IMR-90 (cell line): ENCODE results near the gene CPNE6. TPM values are rescaled to one million over a fixed set of nuclear protein-coding genes. Genes with fewer than 3 reads are reported as not detected.

Experiments
- ATAC-seq: fragments of 200-7000 bp; cut with Tn5 transposase; 2 replicates; pipeline ENCODE4 v1.9.1; 2020; ENCODE audit warnings: low read depth, mild to moderate bottlenecking, moderate library complexity
- BruUV-seq: library from RNA; stranded (reverse); fragments of 400-500 nt; replicated peaks from 2 replicates; lab custom pipeline; 2021; lab: Mats Ljungman, UMichigan
- CTCF ChIA-PET: fragments of 300-600 bp; formaldehyde crosslinking; extraction: SDS; loops from one replicate; lab custom pipeline; 2021; ENCODE audit warnings: antibody characterized with exemption; lab: Yijun Ruan, JAX
- POLR2A ChIA-PET: fragments of 300-600 bp; sonication (Branson Sonifier 250); formaldehyde crosslinking; loops from one replicate; lab custom pipeline; 2022; ENCODE audit warnings: antibody characterized with exemption; ENCODE audit not compliant: unreplicated experiment; lab: Charles Lee
- DNase-seq: peaks from one replicate; pipeline ENCODE4 v3.0.0; 2013
- H2AFZ ChIP-seq: replicated peaks from 2 replicates; pipeline ENCODE3; 2013; ENCODE audit warnings: low read length, mild to moderate bottlenecking; ENCODE audit not compliant: poor library complexity
- H2AK5ac ChIP-seq: 2 replicates; pipeline ENCODE4 v1.6.1; 2013; ENCODE audit warnings: low read depth, low read length, inconsistent platforms
- H2AK9ac ChIP-seq: replicated peaks from 2 replicates; pipeline ENCODE3; 2013; ENCODE audit warnings: mild to moderate bottlenecking, low read depth, low read length, moderate library complexity; ENCODE audit not compliant: poor library complexity
- H2BK120ac ChIP-seq: 2 replicates; pipeline ENCODE4 v1.6.1; 2013; ENCODE audit warnings: low read depth, low read length, inconsistent platforms
- H2BK15ac ChIP-seq: 3 replicates; pipeline ENCODE4 v1.6.1; 2013; ENCODE audit warnings: low read depth, low read length, inconsistent platforms
- H2BK20ac ChIP-seq: 2 replicates; pipeline ENCODE4 v1.6.1; 2013; ENCODE audit warnings: low read depth, mild to moderate bottlenecking, inconsistent platforms, low read length, moderate library complexity
- H2BK5ac ChIP-seq: 2 replicates; pipeline ENCODE4 v1.6.1; 2013; ENCODE audit warnings: mild to moderate bottlenecking, low read depth, low read length, inconsistent platforms; ENCODE audit not compliant: poor library complexity, severe bottlenecking
- H3K14ac ChIP-seq: replicated peaks from 2 replicates; pipeline ENCODE4 v1.6.1; 2013; ENCODE audit warnings: low read depth, low read length, inconsistent platforms
- H3K18ac ChIP-seq: 2 replicates; pipeline ENCODE4 v1.6.1; 2013; ENCODE audit warnings: low read depth, low read length, control low read depth
- H3K23ac ChIP-seq: 2 replicates; pipeline ENCODE4 v1.6.1; 2013; ENCODE audit warnings: low read depth, low read length, inconsistent platforms
- H3K27ac ChIP-seq: 2 replicates; pipeline ENCODE4 v1.5.1; 2013; ENCODE audit warnings: mild to moderate bottlenecking, control low read depth, low read length; ENCODE audit not compliant: insufficient read depth
- H3K27me3 ChIP-seq: 2 replicates; pipeline ENCODE4 v1.6.1; 2013; ENCODE audit warnings: low read length; ENCODE audit not compliant: control insufficient read depth, insufficient read depth
- H3K36me3 ChIP-seq: 2 replicates; pipeline ENCODE4 v1.6.1; 2013; ENCODE audit warnings: low read length, mixed read lengths; ENCODE audit not compliant: control insufficient read depth, insufficient read depth
- H3K4ac ChIP-seq: 2 replicates; pipeline ENCODE4 v1.6.1; 2013; ENCODE audit warnings: low read depth, low read length, inconsistent platforms
- H3K4me1 ChIP-seq: 2 replicates; pipeline ENCODE4 v1.6.1; 2013; ENCODE audit warnings: low read length, mixed read lengths; ENCODE audit not compliant: control insufficient read depth, insufficient read depth
- H3K4me2 ChIP-seq: 2 replicates; pipeline ENCODE4 v1.6.1; 2013; ENCODE audit warnings: low read depth, mild to moderate bottlenecking, control low read depth, low read length, moderate library complexity
- H3K4me3 ChIP-seq: 2 replicates; pipeline ENCODE4 v1.5.1; 2013; ENCODE audit warnings: low read depth, mild to moderate bottlenecking, control low read depth, low read length, moderate library complexity; ENCODE audit not compliant: insufficient read depth
- H3K56ac ChIP-seq: 2 replicates; pipeline ENCODE4 v1.6.1; 2013; ENCODE audit warnings: low read length, inconsistent platforms; ENCODE audit not compliant: insufficient read depth; ENCODE audit errors: extremely low read depth
- H3K79me1 ChIP-seq, 2 experiments: 2 replicates each; pipeline ENCODE4 v1.6.1; 2013; ENCODE audit warnings: low read length in 2 of 2, inconsistent platforms in 1 of 2, low read depth in 1 of 2
- H3K9ac ChIP-seq: 2 replicates; pipeline ENCODE4 v1.6.1; 2013; ENCODE audit warnings: low read depth, low read length, control low read depth
- H3K9me1 ChIP-seq: 2 replicates; pipeline ENCODE4 v1.6.1; 2013; ENCODE audit warnings: low read length, inconsistent platforms; ENCODE audit not compliant: insufficient read depth
- H3K9me3 ChIP-seq: 2 replicates; pipeline ENCODE4 v1.6.1; 2013; ENCODE audit warnings: low read length; ENCODE audit not compliant: control insufficient read depth, insufficient read depth
- H4K20me1 ChIP-seq: 2 replicates; pipeline ENCODE4 v1.6.1; 2013; ENCODE audit warnings: low read length, inconsistent platforms; ENCODE audit not compliant: insufficient read depth
- H4K5ac ChIP-seq: 2 replicates; pipeline ENCODE4 v1.6.1; 2013; ENCODE audit warnings: mild to moderate bottlenecking, low read depth, low read length, control low read depth
- H4K8ac ChIP-seq, 2 experiments: 2 replicates each; pipeline ENCODE4 v1.6.1; 2013; ENCODE audit warnings: low read depth in 2 of 2, low read length in 2 of 2, control low read depth in 1 of 2, inconsistent platforms in 1 of 2
- H4K91ac ChIP-seq: 2 replicates; pipeline ENCODE4 v1.6.1; 2013; ENCODE audit warnings: low read depth, low read length, inconsistent platforms; ENCODE audit not compliant: insufficient read depth
- BHLHE40 ChIP-seq: fragments of 150-350 bp; IDR thresholded peaks from 2 replicates; pipeline ENCODE4 v1.6.1; 2016; ENCODE audit warnings: mild to moderate bottlenecking, low read depth, low read length
- CEBPB ChIP-seq: IDR thresholded peaks from 2 replicates; pipeline ENCODE4 v1.6.1; 2012; ENCODE audit warnings: low read depth, low read length, improper control_type of control experiment
- CTCF ChIP-seq: conservative IDR thresholded peaks from 2 replicates; pipeline ENCODE4 v1.5.1; 2012; ENCODE audit warnings: mild to moderate bottlenecking, low read depth, low read length, improper control_type of control experiment
- ELK1 ChIP-seq: fragments of 150-350 bp; IDR thresholded peaks from 2 replicates; pipeline ENCODE4 v1.6.1; 2016; ENCODE audit warnings: low read depth, mild to moderate bottlenecking, low read length, moderate library complexity, borderline replicate concordance
- FOS ChIP-seq: fragments of 150-350 bp; IDR thresholded peaks from 2 replicates; pipeline ENCODE4 v1.6.1; 2016; ENCODE audit warnings: low read depth, low read length
- MAZ ChIP-seq: IDR thresholded peaks from 2 replicates; pipeline ENCODE4 v1.6.1; 2012; ENCODE audit warnings: low read depth, mild to moderate bottlenecking, low read length, improper control_type of control experiment, moderate library complexity, borderline replicate concordance
- MXI1 ChIP-seq: IDR thresholded peaks from 2 replicates; pipeline ENCODE4 v1.6.1; 2012; ENCODE audit warnings: low read depth, mild to moderate bottlenecking, low read length, moderate library complexity, borderline replicate concordance
- RAD21 ChIP-seq: IDR thresholded peaks from 2 replicates; pipeline ENCODE4 v1.6.1; 2012; ENCODE audit warnings: low read length, improper control_type of control experiment
- RCOR1 ChIP-seq: IDR thresholded peaks from 2 replicates; pipeline ENCODE4 v1.6.1; 2012; ENCODE audit warnings: mild to moderate bottlenecking, low read length, improper control_type of control experiment; ENCODE audit not compliant: insufficient replicate concordance
- RFX5 ChIP-seq: IDR thresholded peaks from 2 replicates; pipeline ENCODE4 v1.8.0; 2012; ENCODE audit warnings: low read depth, mild to moderate bottlenecking, low read length, moderate library complexity
- SMC3 ChIP-seq: fragments of 150-350 bp; IDR thresholded peaks from 2 replicates; pipeline ENCODE4 v1.6.1; 2016; ENCODE audit warnings: low read depth, mild to moderate bottlenecking, antibody characterized with exemption, low read length, moderate library complexity
- USF2 ChIP-seq: fragments of 150-350 bp; IDR thresholded peaks from 2 replicates; pipeline ENCODE4 v1.6.1; 2017; ENCODE audit warnings: mild to moderate bottlenecking, antibody characterized with exemption, low read length, low read depth
- WGBS, 2 experiments: methylation state at CpG; one replicate each; pipeline versions ENCODE4 v1.1.5 to v1.1.7; 2013; ENCODE audit warnings: missing lambda C conversion rate in 2 of 2; ENCODE audit not compliant: insufficient read length in 1 of 2; ENCODE audit errors: extremely low coverage in 2 of 2; 5-methylcytosine and 5-hydroxymethylcytosine counted together
- dilution Hi-C: fragments of 300-500 bp; cut with HindIII; formaldehyde crosslinking; loops from one replicate; pipeline ENCODE4 v1.14.3; 2018; ENCODE audit warnings: low sequenced_read_pairs; ENCODE audit not compliant: unreplicated experiment
- in situ Hi-C: fragments of 300-500 bp; cut with MboI; formaldehyde crosslinking; loops from 3 replicates; pipeline ENCODE4 v1.14.3; 2019; ENCODE audit warnings: low sequenced_read_pairs, inconsistent platforms, mixed read lengths
- intact Hi-C: fragments of 100-400 bp; cut with micrococcal nuclease; formaldehyde crosslinking; loops from 2 replicates; pipeline ENCODE4 v1.10.0; 2022
- polyA plus RNA-seq, 3 experiments: library from polyadenylated mRNA; depleted of rRNA; stranded (reverse); fragments of >200 nt; gene quantifications; 2 replicates each; pipeline ENCODE4 v1.2.3, GENCODE V29; 2012; ENCODE audit warnings: low replicate concordance in 1 of 3
- total RNA-seq: library from RNA; depleted of rRNA; stranded (reverse); fragments of >200 nt; gene quantifications from 2 replicates; pipeline ENCODE4 v1.2.3, GENCODE V29; 2012

The CPNE6 gene
- total and polyA plus RNA-seq, 2 of the 4 experiments (the other 2 are of a cell fraction): not detected

- peaks cover 3% of the 10 kb centered on the region; the same call in 1 of the 2 replicates for H3K9me3 ChIP-seq
- H2BK20ac ChIP-seq: no peak overlapping the region
- no peak overlapping the region for H2BK120ac ChIP-seq
- no peaks in the 10 kb centered on the region for H3K79me1 ChIP-seq
- peak overlapping the region; percentile 42 for H2AK9ac ChIP-seq
- peak overlapping the region; percentile 21; the same call in 1 of the 2 replicates for H4K5ac ChIP-seq
- ATAC-seq (peak; percentile 94), DNase-seq (peak; percentile 49)
- in situ Hi-C loops: loop anchor here (10.0 kb wide), 1 partner anchor 52 kb away; the partner anchor contains the start of gene DHRS4L2
- H3K4me1 ChIP-seq: no peaks in the 10 kb centered on the region
- intact Hi-C loops: loop anchor here (1.0 kb wide), 1 partner anchor 22 kb away; no protein-coding TSS in a partner anchor
- H3K36me3 ChIP-seq: no peaks in the 10 kb centered on the region
- peak overlapping the region; percentile 55 for H3K4me3 ChIP-seq
- H3K27me3 ChIP-seq: peaks cover under 1% of the 10 kb centered on the region; the same call in 1 of the 2 replicates
- H4K20me1 ChIP-seq: no peaks in the 10 kb centered on the region
- H3K18ac ChIP-seq: no peak overlapping the region; the same call in 1 of the 2 replicates
- H2AFZ ChIP-seq: peak overlapping the region; percentile 87
- peak overlapping the region; percentile 44; the same call in 1 of the 2 replicates for H3K4ac ChIP-seq
- 1% methylated on average over 24 of the region's 50 CpGs; no CpG with 5 or more reads in 1 of the 2 experiments for WGBS, 2 experiments
- H2BK5ac ChIP-seq: no peak overlapping the region
- H2AK5ac ChIP-seq: no peak overlapping the region
- H4K91ac ChIP-seq: 0 out of 2 replicates have a peak overlapping the region, but pooled peaks have one; percentile 38
- peak overlapping the region; percentile 60 for H3K9ac ChIP-seq
- H2BK15ac ChIP-seq: no peak overlapping the region
- dilution Hi-C loops: no loop called here
- no peak overlapping the region for H3K56ac ChIP-seq
- ChIA-PET POLR2A (interaction anchor here (0.6 kb wide), 1 partner anchor 826 kb away, joined by 4 read pairs; no protein-coding TSS in a partner anchor), CTCF (interaction anchor here (0.9 to 1.0 kb wide), 2 partner anchors 59 to 126 kb away, joined by 3 to 4 read pairs; no protein-coding TSS in a partner anchor)
- peak overlapping the region; percentile 90 for H3K4me2 ChIP-seq
- BruUV-seq: no TSS peak
- peak overlapping the region; percentile 24 to 76 for H4K8ac ChIP-seq
- peak overlapping the region; percentile 37 for H3K27ac ChIP-seq
- no peak overlapping the region for H3K23ac ChIP-seq
- peak overlapping the region; percentile 15; the same call in 1 of the 2 replicates for H3K14ac ChIP-seq
- no peaks in the 10 kb centered on the region for H3K9me1 ChIP-seq
- no peak for TF ChIP-seq BHLHE40
- peak; percentile 63; the same call in 1 of the 2 replicates for TF ChIP-seq MAZ
- TF ChIP-seq USF2: no peak
- peak; percentile 53 for TF ChIP-seq RAD21
- no peak for TF ChIP-seq ELK1
- TF ChIP-seq RFX5: no peak
- TF ChIP-seq SMC3: peak; percentile 35; the same call in 1 of the 2 replicates
- TF ChIP-seq CEBPB: no peak
- TF ChIP-seq FOS: no peak
- TF ChIP-seq MXI1: no peak
- TF ChIP-seq CTCF: peak; percentile 67
- no peak for TF ChIP-seq RCOR1
These were observed 35.0 kb upstream of the CPNE6 start for GRCh38 chr14:24036169-24036962.
